ENCODE data around the gene LRP8. TPM values are rescaled to one million over a fixed set of nuclear protein-coding genes. Genes with fewer than 3 reads are reported as not detected.

Gene LRP8
- total and polyA plus RNA-seq, 2 experiments from 2014 or later: 27.8 to 71.1 TPM

- TF ChIP-seq CTCF (conservative IDR thresholded peaks at IDR 0.05; ENCODE audit: low read depth in 2 of 2) (no peak), ETS1 (IDR thresholded peaks at IDR 0.05) (no peak), ZNF331 (CRISPR knock-in tag; IDR thresholded peaks at IDR 0.05; ENCODE audit: low read depth) (no peak)
- TF ChIP-seq, protein P1, sequence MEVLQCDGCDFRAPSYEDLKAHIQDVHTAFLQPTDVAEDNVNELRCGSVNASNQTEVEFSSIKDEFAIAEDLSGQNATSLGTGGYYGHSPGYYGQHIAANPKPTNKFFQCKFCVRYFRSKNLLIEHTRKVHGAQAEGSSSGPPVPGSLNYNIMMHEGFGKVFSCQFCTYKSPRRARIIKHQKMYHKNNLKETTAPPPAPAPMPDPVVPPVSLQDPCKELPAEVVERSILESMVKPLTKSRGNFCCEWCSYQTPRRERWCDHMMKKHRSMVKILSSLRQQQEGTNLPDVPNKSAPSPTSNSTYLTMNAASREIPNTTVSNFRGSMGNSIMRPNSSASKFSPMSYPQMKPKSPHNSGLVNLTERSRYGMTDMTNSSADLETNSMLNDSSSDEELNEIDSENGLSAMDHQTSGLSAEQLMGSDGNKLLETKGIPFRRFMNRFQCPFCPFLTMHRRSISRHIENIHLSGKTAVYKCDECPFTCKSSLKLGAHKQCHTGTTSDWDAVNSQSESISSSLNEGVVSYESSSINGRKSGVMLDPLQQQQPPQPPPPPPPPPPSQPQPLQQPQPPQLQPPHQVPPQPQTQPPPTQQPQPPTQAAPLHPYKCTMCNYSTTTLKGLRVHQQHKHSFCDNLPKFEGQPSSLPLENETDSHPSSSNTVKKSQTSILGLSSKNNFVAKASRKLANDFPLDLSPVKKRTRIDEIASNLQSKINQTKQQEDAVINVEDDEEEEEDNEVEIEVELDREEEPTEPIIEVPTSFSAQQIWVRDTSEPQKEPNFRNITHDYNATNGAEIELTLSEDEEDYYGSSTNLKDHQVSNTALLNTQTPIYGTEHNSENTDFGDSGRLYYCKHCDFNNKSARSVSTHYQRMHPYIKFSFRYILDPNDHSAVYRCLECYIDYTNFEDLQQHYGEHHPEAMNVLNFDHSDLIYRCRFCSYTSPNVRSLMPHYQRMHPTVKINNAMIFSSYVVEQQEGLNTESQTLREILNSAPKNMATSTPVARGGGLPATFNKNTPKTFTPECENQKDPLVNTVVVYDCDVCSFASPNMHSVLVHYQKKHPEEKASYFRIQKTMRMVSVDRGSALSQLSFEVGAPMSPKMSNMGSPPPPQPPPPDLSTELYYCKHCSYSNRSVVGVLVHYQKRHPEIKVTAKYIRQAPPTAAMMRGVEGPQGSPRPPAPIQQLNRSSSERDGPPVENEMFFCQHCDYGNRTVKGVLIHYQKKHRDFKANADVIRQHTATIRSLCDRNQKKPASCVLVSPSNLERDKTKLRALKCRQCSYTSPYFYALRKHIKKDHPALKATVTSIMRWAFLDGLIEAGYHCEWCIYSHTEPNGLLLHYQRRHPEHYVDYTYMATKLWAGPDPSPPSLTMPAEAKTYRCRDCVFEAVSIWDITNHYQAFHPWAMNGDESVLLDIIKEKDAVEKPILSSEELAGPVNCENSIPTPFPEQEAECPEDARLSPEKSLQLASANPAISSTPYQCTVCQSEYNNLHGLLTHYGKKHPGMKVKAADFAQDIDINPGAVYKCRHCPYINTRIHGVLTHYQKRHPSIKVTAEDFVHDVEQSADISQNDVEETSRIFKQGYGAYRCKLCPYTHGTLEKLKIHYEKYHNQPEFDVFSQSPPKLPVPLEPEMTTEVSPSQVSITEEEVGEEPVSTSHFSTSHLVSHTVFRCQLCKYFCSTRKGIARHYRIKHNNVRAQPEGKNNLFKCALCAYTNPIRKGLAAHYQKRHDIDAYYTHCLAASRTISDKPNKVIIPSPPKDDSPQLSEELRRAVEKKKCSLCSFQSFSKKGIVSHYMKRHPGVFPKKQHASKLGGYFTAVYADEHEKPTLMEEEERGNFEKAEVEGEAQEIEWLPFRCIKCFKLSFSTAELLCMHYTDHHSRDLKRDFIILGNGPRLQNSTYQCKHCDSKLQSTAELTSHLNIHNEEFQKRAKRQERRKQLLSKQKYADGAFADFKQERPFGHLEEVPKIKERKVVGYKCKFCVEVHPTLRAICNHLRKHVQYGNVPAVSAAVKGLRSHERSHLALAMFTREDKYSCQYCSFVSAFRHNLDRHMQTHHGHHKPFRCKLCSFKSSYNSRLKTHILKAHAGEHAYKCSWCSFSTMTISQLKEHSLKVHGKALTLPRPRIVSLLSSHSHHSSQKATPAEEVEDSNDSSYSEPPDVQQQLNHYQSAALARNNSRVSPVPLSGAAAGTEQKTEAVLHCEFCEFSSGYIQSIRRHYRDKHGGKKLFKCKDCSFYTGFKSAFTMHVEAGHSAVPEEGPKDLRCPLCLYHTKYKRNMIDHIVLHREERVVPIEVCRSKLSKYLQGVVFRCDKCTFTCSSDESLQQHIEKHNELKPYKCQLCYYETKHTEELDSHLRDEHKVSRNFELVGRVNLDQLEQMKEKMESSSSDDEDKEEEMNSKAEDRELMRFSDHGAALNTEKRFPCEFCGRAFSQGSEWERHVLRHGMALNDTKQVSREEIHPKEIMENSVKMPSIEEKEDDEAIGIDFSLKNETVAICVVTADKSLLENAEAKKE (CRISPR knock-in tag; IDR thresholded peaks at IDR 0.05): no peak
Measured at GRCh38 chr1:53315046-53315445, 12.8 kb downstream of the LRP8 start (continued).

GRCh38 chr1:53314606-53315005 is 13.3 kb downstream of the LRP8 start:
- H3K9me2 ChIP-seq (ENCODE audit: insufficient read depth): no peaks in the 10 kb centered on the region
- H3K79me2 ChIP-seq (replicated peaks; ENCODE audit: insufficient read depth): peaks cover 71% of the 10 kb centered on the region
- peaks cover 2% of the 10 kb centered on the region; the same call in 1 of the 2 replicates for H3K36me3 ChIP-seq (ENCODE audit: insufficient read depth)
- Mint-ChIP-seq H3K4me3 (no peak overlapping the region), H3K4me1 (peaks cover 64% of the 10 kb centered on the region), H3K36me3 (ENCODE audit: low read depth) (peaks cover 84% of the 10 kb centered on the region), H3K27me3 (ENCODE audit: insufficient read depth, low read depth, poor library complexity) (peaks cover 22% of the 10 kb centered on the region), H3K27ac (no peak overlapping the region), H3K9me3 (peaks cover 5% of the 10 kb centered on the region; the same call in 1 of the 3 replicates)
- DNase-seq (ENCODE audit: low spot score): no peak
- no peak overlapping the region for H3K27ac ChIP-seq (ENCODE audit: low read depth)
- H3K4me2 ChIP-seq: no peak overlapping the region
- no peaks in the 10 kb centered on the region; the same call in 1 of the 2 replicates for H3F3A ChIP-seq (replicated peaks; ENCODE audit: low read depth)
- peaks cover 36% of the 10 kb centered on the region for H4K20me1 ChIP-seq (replicated peaks; ENCODE audit: insufficient read depth)
- H3K4me1 ChIP-seq (ENCODE audit: insufficient read depth): no peaks in the 10 kb centered on the region
- no peaks in the 10 kb centered on the region for H3K27me3 ChIP-seq (ENCODE audit: insufficient read depth)
- ATAC-seq: no peak
- no peak overlapping the region for H2AFZ ChIP-seq
- H3K4me3 ChIP-seq: no peak overlapping the region
- TF ChIP-seq, protein P1 (CRISPR knock-in tag; IDR thresholded peaks at IDR 0.05): no peak
- TF ChIP-seq JUNB (IDR thresholded peaks at IDR 0.05; ENCODE audit: unreplicated experiment) (no peak), EZH2phosphoT487 (IDR thresholded peaks at IDR 0.05; ENCODE audit: unreplicated experiment) (no peak), ZNF331 (CRISPR knock-in tag; IDR thresholded peaks at IDR 0.05; ENCODE audit: low read depth) (no peak)
